K562 (cell line): ENCODE results near the gene SCN8A. TPM values are rescaled to one million over a fixed set of nuclear protein-coding genes. Genes with fewer than 3 reads are reported as not detected.

Experiments used
- ATAC-seq: fragments of 200-7000 bp; cut with Tn5 transposase; 3 replicates; pipeline ENCODE4 v1.9.1; 2020; ENCODE audit warnings: moderate library complexity
- BruUV-seq: library from RNA; stranded (reverse); fragments of 400-500 nt; replicated peaks from 2 replicates; lab custom pipeline; 2021; lab: Mats Ljungman, UMichigan
- CTCF ChIA-PET: fragments of 300-600 bp; formaldehyde crosslinking; extraction: SDS; loops from one replicate; lab custom pipeline; 2021; ENCODE audit warnings: low intra/inter-chr PET ratio; lab: Yijun Ruan, JAX
- POLR2A ChIA-PET: fragments of 300-600, 350-650 bp; sonication (Branson Sonifier 250); formaldehyde crosslinking; extraction: SDS; loops from one replicate; lab custom pipeline; 2021; ENCODE audit warnings: antibody characterized with exemption, inconsistent platforms; lab: Yijun Ruan, JAX
- DNase-seq, 4 experiments: peaks; one replicate each; pipeline versions ENCODE4 v3.0.0 to v3.0.0-alpha.2; 2011 to 2018; ENCODE audit warnings: low spot score in 3 of 4, mixed read lengths in 3 of 4; ENCODE audit errors: extremely low read depth in 1 of 4
- FAIRE-seq: peaks from 2 replicates; lab custom pipeline; 2011; peaks lifted over from hg19 to GRCh38; lab: Jason Lieb, UNC
- H2AFZ ChIP-seq: 2 replicates; pipeline ENCODE4 v1.6.0; 2011; ENCODE audit warnings: low read depth, low read length, control low read depth, inconsistent platforms
- H3K27ac ChIP-seq: fragments of 200-600 bp; 3 replicates; pipeline ENCODE4 v1.8.0; 2011; ENCODE audit warnings: low read depth, mild to moderate bottlenecking, control low read depth, inconsistent platforms, low read length, moderate library complexity, mixed read lengths; ENCODE audit errors: extremely low read depth
- H3K27me3 ChIP-seq, 2 experiments: fragments of 300-600 bp in 1 of 2; 2 replicates in 1 of 2; 3 replicates in 1 of 2; pipeline versions ENCODE4 v1.6.0 to v1.8.0; 2011; ENCODE audit warnings: inconsistent platforms in 2 of 2, low read length in 2 of 2, mild to moderate bottlenecking in 1 of 2, mixed read lengths in 1 of 2, moderate library complexity in 1 of 2; ENCODE audit not compliant: control insufficient read depth in 2 of 2, insufficient read depth in 2 of 2
- H3K36me3 ChIP-seq: fragments of 300-600 bp; 3 replicates; pipeline ENCODE4 v1.8.0; 2011; ENCODE audit warnings: mild to moderate bottlenecking, low read length, inconsistent platforms; ENCODE audit not compliant: control insufficient read depth, insufficient read depth
- H3K4me1 ChIP-seq, 2 experiments: fragments of 200-600 bp in 1 of 2; replicated peaks in 1 of 2; 2 replicates in 1 of 2; 3 replicates in 1 of 2; pipeline versions ENCODE4 v1.5.1 to v1.8.0; 2011; ENCODE audit warnings: inconsistent platforms in 2 of 2, low read length in 2 of 2, mild to moderate bottlenecking in 1 of 2, mixed read lengths in 1 of 2, moderate library complexity in 1 of 2; ENCODE audit not compliant: control insufficient read depth in 2 of 2, insufficient read depth in 2 of 2
- H3K4me2 ChIP-seq: 2 replicates; pipeline ENCODE4 v1.6.1; 2011; ENCODE audit warnings: low read length, control low read depth, inconsistent platforms, mixed read lengths; ENCODE audit not compliant: insufficient read depth
- H3K4me3 ChIP-seq: fragments of 200-600 bp; sonication (generic), shearing (Covaris generic); 2 replicates; pipeline ENCODE4 v1.5.1; 2016; ENCODE audit warnings: control low read depth, inconsistent platforms
- H3K79me2 ChIP-seq: fragments of 200-600 bp; 3 replicates; pipeline ENCODE4 v1.8.0; 2011; ENCODE audit warnings: low read length, inconsistent platforms; ENCODE audit not compliant: control insufficient read depth, insufficient read depth
- H3K9ac ChIP-seq, 2 experiments: 2 replicates each; pipeline versions ENCODE4 v1.6.0 to v1.6.1; 2011; ENCODE audit warnings: low read depth in 2 of 2, low read length in 2 of 2, control low read depth in 1 of 2, inconsistent platforms in 1 of 2, mild to moderate bottlenecking in 1 of 2, mixed read lengths in 1 of 2; ENCODE audit not compliant: insufficient read depth in 1 of 2
- H3K9me1 ChIP-seq: one replicate; pipeline ENCODE4 v1.6.0; 2011; ENCODE audit warnings: inconsistent platforms, mild to moderate bottlenecking, low read length, moderate library complexity; ENCODE audit not compliant: control insufficient read depth, insufficient read depth
- H3K9me3 ChIP-seq: replicated peaks from 2 replicates; pipeline ENCODE4 v1.5.1; 2011; ENCODE audit warnings: low read depth, low read length, inconsistent platforms; ENCODE audit not compliant: control insufficient read depth, insufficient read depth
- H4K20me1 ChIP-seq: replicated peaks from 2 replicates; pipeline ENCODE4 v1.6.1; 2011; ENCODE audit warnings: low read length, inconsistent platforms, mixed read lengths; ENCODE audit not compliant: control insufficient read depth, insufficient read depth
- BHLHE40 ChIP-seq: IDR thresholded peaks from 2 replicates; pipeline ENCODE4 v1.6.1; 2011; ENCODE audit warnings: low read length, improper control_type of control experiment
- KLF16 ChIP-seq: IDR thresholded peaks from 2 replicates; pipeline ENCODE4 v1.6.1; 2016; ENCODE audit warnings: antibody characterized with exemption
- MCM7 ChIP-seq, 2 experiments: fragments of 450-650 bp; IDR thresholded peaks; 2 replicates each; pipeline ENCODE4 v1.6.1; 2016 to 2018
- MTA2 ChIP-seq: fragments of 450-650 bp; IDR thresholded peaks from 2 replicates; pipeline ENCODE4 v1.6.1; 2016; ENCODE audit warnings: low read depth
- SREBF1 ChIP-seq: fragments of 150-350 bp; IDR thresholded peaks from 2 replicates; pipeline ENCODE4 v1.6.1; 2014; ENCODE audit warnings: antibody characterized with exemption, low read depth, low read length, borderline replicate concordance
- TARDBP ChIP-seq: fragments of 450-650 bp; IDR thresholded peaks from 2 replicates; pipeline ENCODE4 v1.6.1; 2016
- TCFL5 ChIP-seq: fragments of 250-450 bp; sonication (Bioruptor Pico); conservative IDR thresholded peaks from 2 replicates; pipeline ENCODE4 v1.6.1; 2021; ENCODE audit warnings: mild to moderate bottlenecking, moderate library complexity, matching md5 sums
- TSC22D4 ChIP-seq: fragments of 450-650 bp; IDR thresholded peaks from 2 replicates; pipeline ENCODE4 v1.6.1; 2016; ENCODE audit warnings: missing genetic modification characterization, missing biosample characterization, control low read depth
- ZEB2 ChIP-seq: fragments of 450-650 bp; IDR thresholded peaks from 2 replicates; pipeline ENCODE4 v1.6.1; 2016
- ZNF12 ChIP-seq: sonication (generic); formaldehyde crosslinking; IDR thresholded peaks from 2 replicates; pipeline ENCODE4 v1.4.0; 2020; ENCODE audit warnings: mild to moderate bottlenecking, missing genetic modification reagents
- ZNF140 ChIP-seq: fragments of 250-450 bp; sonication (Bioruptor Pico); IDR thresholded peaks from 2 replicates; pipeline ENCODE4 v1.8.0; 2021; ENCODE audit warnings: moderate library complexity, mild to moderate bottlenecking, inconsistent platforms
- ZNF311 ChIP-seq: fragments of 250-450 bp; sonication (Bioruptor Pico); IDR thresholded peaks from 2 replicates; pipeline ENCODE4 v1.4.0; 2020; ENCODE audit warnings: mild to moderate bottlenecking, moderate library complexity
- ZNF57 ChIP-seq: fragments of 450-650 bp; formaldehyde crosslinking; IDR thresholded peaks from 2 replicates; pipeline ENCODE4 v1.4.0; 2020; ENCODE audit warnings: mild to moderate bottlenecking, moderate library complexity
- ZNF695 ChIP-seq: fragments of 450-650 bp; formaldehyde crosslinking; IDR thresholded peaks from 2 replicates; pipeline ENCODE4 v1.4.0; 2020; ENCODE audit warnings: mild to moderate bottlenecking, moderate library complexity
- WGBS: fragments of 100-300 bp; shearing (Covaris generic); methylation state at CpG from one replicate; pipeline ENCODE4 v1.1.6; 2016; ENCODE audit warnings: low coverage, mixed read lengths; ENCODE audit not compliant: insufficient coverage; ENCODE audit errors: missing lambda C conversion rate; 5-methylcytosine and 5-hydroxymethylcytosine counted together
- in situ Hi-C: fragments of 300-500 bp; cut with MboI; formaldehyde crosslinking; loops from 4 replicates; pipeline ENCODE4 v1.15.0; 2018; ENCODE audit warnings: inconsistent platforms, mixed read lengths
- intact Hi-C: fragments of 100-400 bp; cut with micrococcal nuclease; formaldehyde crosslinking; loops from 2 replicates; pipeline ENCODE4 v1.14.2; 2022
- polyA plus RNA-seq, 8 experiments: library from polyadenylated mRNA; depleted of rRNA in 4 of 8; stranded (reverse) in 5 of 8; unstranded in 3 of 8; fragments of >200 nt; fragmentation: Nextera tagmentation in 2 of 8; fragmentation: Illumina TruSeq in 1 of 8; extraction: Ambion mirVana in 2 of 8; extraction: Trizol in 1 of 8; gene quantifications; 2 replicates each; pipeline versions ENCODE4 v1.2.1 to v1.2.3, GENCODE V29; 2011 to 2014; ENCODE audit warnings: inconsistent platforms in 1 of 8, missing spikeins in 1 of 8
- total RNA-seq, 7 experiments: library from RNA; depleted of rRNA in 6 of 7; stranded (reverse); fragments of >200 nt in 6 of 7; fragmentation: Illumina TruSeq in 2 of 7; extraction: Trizol in 2 of 7; gene quantifications; 2 replicates each; pipeline versions ENCODE4 v1.2.1 to v1.2.3, GENCODE V29; 2011 to 2021; ENCODE audit warnings: low replicate concordance in 1 of 7
- TF ChIP-seq, protein P1 (sequence below): IDR thresholded peaks from 2 replicates; pipeline ENCODE4 v1.6.1; 2014; ENCODE audit warnings: antibody characterized with exemption
- TF ChIP-seq, protein P2 (sequence below): fragments of 450-650 bp; formaldehyde crosslinking; IDR thresholded peaks from 2 replicates; pipeline ENCODE4 v1.4.0; 2020; ENCODE audit warnings: mild to moderate bottlenecking
- TF ChIP-seq, protein P3 (sequence below): IDR thresholded peaks from 2 replicates; pipeline ENCODE4 v1.6.1; 2011; ENCODE audit not compliant: insufficient read length; ENCODE audit errors: extremely low read depth

Gene SCN8A
- total and polyA plus RNA-seq, 9 of the 15 experiments (the other 6 are each of a cell fraction or from before 2014, with no cell fraction given): 0.03 to 0.29 (median 0.15) TPM; not detected in 1

DNA sequence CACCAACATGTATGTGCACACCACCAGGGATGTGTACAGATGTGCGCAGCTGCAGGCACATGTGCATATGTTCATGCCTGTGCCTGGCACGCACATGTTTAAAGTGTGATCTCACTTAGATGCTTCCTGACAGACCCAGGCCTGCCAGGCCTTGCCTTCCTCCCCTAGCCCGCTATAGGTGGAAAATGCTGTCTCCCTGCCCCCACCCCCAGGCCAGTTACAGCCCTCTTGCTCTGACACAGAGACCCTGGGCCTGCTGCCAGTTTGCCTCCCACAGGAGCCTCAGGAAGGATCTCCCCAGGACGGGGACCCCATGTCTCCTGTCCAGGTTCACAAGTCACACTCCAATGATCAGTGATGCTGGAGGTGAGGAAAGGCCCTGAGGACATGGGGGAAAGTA lies 235.8 kb downstream of the SCN8A start:
- Histone ChIP-seq H3K27ac (no peak overlapping the region), H4K20me1 (peaks cover 10% of the 10 kb centered on the region), H3K36me3 (no peaks in the 10 kb centered on the region), H3K4me2 (no peak overlapping the region), H3K9me3 (no peaks in the 10 kb centered on the region), H3K79me2 (no peaks in the 10 kb centered on the region), H3K9me1 (no peaks in the 10 kb centered on the region), H3K4me3 (no peak overlapping the region), H3K9ac (no peak overlapping the region), H3K27me3 (peaks cover 20 to 67% of the 10 kb centered on the region in 2 experiments; a peak in 4 of 5 replicates), H3K4me1 (peaks cover 8 to 12% of the 10 kb centered on the region in 2 experiments; a peak in 4 of 5 replicates), H2AFZ (no peak overlapping the region)
- in situ Hi-C loops: no loop called here
- intact Hi-C loops: loop anchor here (10.0 kb wide), 1 partner anchor 292 kb away; no protein-coding TSS in a partner anchor
- FAIRE-seq (no peak), ATAC-seq (no peak), DNase-seq (no peak)
- WGBS: 36% methylated on average over 4 of the region's 4 CpGs
- BruUV-seq: no TSS peak
- TF ChIP-seq ZNF695 (no peak), ZNF57 (CRISPR knock-in tag) (no peak), ZNF311 (CRISPR knock-in tag) (no peak), KLF16 (no peak), ZNF140 (CRISPR knock-in tag) (no peak), ZEB2 (no peak), TARDBP (no peak), TCFL5 (CRISPR knock-in tag) (no peak), SREBF1 (no peak), ZNF12 (no peak), MCM7 (IDR thresholded peaks at IDR 0.05) (no peak), TSC22D4 (tag) (no peak), MTA2 (no peak), BHLHE40 (no peak)
- TF ChIP-seq, protein P1, sequence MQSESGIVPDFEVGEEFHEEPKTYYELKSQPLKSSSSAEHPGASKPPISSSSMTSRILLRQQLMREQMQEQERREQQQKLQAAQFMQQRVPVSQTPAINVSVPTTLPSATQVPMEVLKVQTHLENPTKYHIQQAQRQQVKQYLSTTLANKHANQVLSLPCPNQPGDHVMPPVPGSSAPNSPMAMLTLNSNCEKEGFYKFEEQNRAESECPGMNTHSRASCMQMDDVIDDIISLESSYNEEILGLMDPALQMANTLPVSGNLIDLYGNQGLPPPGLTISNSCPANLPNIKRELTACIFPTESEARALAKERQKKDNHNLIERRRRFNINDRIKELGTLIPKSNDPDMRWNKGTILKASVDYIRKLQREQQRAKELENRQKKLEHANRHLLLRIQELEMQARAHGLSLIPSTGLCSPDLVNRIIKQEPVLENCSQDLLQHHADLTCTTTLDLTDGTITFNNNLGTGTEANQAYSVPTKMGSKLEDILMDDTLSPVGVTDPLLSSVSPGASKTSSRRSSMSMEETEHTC: no peak
- TF ChIP-seq, protein P2, sequence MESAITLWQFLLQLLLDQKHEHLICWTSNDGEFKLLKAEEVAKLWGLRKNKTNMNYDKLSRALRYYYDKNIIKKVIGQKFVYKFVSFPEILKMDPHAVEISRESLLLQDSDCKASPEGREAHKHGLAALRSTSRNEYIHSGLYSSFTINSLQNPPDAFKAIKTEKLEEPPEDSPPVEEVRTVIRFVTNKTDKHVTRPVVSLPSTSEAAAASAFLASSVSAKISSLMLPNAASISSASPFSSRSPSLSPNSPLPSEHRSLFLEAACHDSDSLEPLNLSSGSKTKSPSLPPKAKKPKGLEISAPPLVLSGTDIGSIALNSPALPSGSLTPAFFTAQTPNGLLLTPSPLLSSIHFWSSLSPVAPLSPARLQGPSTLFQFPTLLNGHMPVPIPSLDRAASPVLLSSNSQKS (CRISPR knock-in tag): no peak
- TF ChIP-seq, protein P3, sequence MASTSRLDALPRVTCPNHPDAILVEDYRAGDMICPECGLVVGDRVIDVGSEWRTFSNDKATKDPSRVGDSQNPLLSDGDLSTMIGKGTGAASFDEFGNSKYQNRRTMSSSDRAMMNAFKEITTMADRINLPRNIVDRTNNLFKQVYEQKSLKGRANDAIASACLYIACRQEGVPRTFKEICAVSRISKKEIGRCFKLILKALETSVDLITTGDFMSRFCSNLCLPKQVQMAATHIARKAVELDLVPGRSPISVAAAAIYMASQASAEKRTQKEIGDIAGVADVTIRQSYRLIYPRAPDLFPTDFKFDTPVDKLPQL: no peak
- CTCF ChIA-PET: no interaction called here
- POLR2A ChIA-PET: no interaction called here
